ENCODE data around the gene ZNF213.

- TF ChIP-seq CTCF (IDR thresholded peaks at IDR 0.05; ENCODE audit: poor library complexity): no peak
- no peak for TF ChIP-seq EZH2phosphoT487 (IDR thresholded peaks at IDR 0.05; ENCODE audit: low read depth, severe bottlenecking, unreplicated experiment)
Observed at GRCh38 chr16:3188675-3188924, 53.8 kb downstream of the ZNF213 start.
